H1 (cell line): ENCODE results near the gene LENG9. TPM values are rescaled to one million over a fixed set of nuclear protein-coding genes. Genes with fewer than 3 reads are reported as not detected.

Experiments used
- CEBPB ChIP-seq: IDR thresholded peaks from 2 replicates; pipeline ENCODE4 v1.6.1; 2012; ENCODE audit warnings: low read depth, low read length
- CHD1 ChIP-seq: IDR thresholded peaks from 2 replicates; pipeline ENCODE4 v1.6.1; 2012; ENCODE audit warnings: low read depth, low read length, improper control_type of control experiment
- CHD2 ChIP-seq: IDR thresholded peaks from 2 replicates; pipeline ENCODE4 v1.6.1; 2012; ENCODE audit warnings: low read length, improper control_type of control experiment
- CREB1 ChIP-seq: IDR thresholded peaks from 2 replicates; pipeline ENCODE4 v1.6.1; 2012; ENCODE audit warnings: inconsistent platforms
- E2F6 ChIP-seq: IDR thresholded peaks from 2 replicates; pipeline ENCODE4 v1.6.1; 2012; ENCODE audit warnings: inconsistent platforms
- EP300 ChIP-seq, 2 experiments: IDR thresholded peaks; 1 replicate in 1 of 2; 2 replicates in 1 of 2; pipeline ENCODE4 v1.6.1; 2011 to 2012; ENCODE audit warnings: low read depth in 2 of 2, low read length in 2 of 2, mild to moderate bottlenecking in 2 of 2, borderline replicate concordance in 1 of 2, inconsistent platforms in 1 of 2, moderate library complexity in 1 of 2
- NRF1 ChIP-seq: IDR thresholded peaks from 2 replicates; pipeline ENCODE4 v1.6.1; 2011; ENCODE audit warnings: mild to moderate bottlenecking, low read depth, low read length, improper control_type of control experiment
- POLR2AphosphoS5 ChIP-seq: IDR thresholded peaks from 2 replicates; pipeline ENCODE4 v1.6.1; 2011; ENCODE audit warnings: low read depth, low read length
- RFX5 ChIP-seq: IDR thresholded peaks from 2 replicates; pipeline ENCODE4 v1.6.1; 2011; ENCODE audit warnings: low read depth, low read length, improper control_type of control experiment, borderline replicate concordance
- RXRA ChIP-seq: IDR thresholded peaks from 2 replicates; pipeline ENCODE4 v1.6.1; 2011; ENCODE audit warnings: low read depth, mild to moderate bottlenecking, low read length, moderate library complexity; ENCODE audit not compliant: insufficient read depth
- SAP30 ChIP-seq: fragments of 300-600 bp; sonication (generic); IDR thresholded peaks from 2 replicates; pipeline ENCODE4 v1.7.1; 2012; ENCODE audit warnings: low read length, moderate library complexity, mild to moderate bottlenecking, inconsistent platforms; ENCODE audit not compliant: insufficient read depth, insufficient replicate concordance
- polyA plus RNA-seq, 7 experiments: library from polyadenylated mRNA; depleted of rRNA in 3 of 7; stranded (reverse) in 5 of 7; unstranded in 2 of 7; fragments of >200 nt in 5 of 7; fragments of 200-250 nt in 2 of 7; gene quantifications; 1 replicate in 5 of 7; 2 replicates in 1 of 7; 4 replicates in 1 of 7; pipeline versions ENCODE4 v1.2.1 to v1.2.3, GENCODE V29; 2011 to 2013; ENCODE audit warnings: missing spikeins in 2 of 7, mixed read lengths in 2 of 7
- total RNA-seq: library from RNA; stranded (reverse); fragmentation: NEBNext Ultra II Directional; extraction: Animal tissue kit (Norgen Biotek cat#: 25700); gene quantifications from 2 replicates; pipeline ENCODE4 v1.2.1, GENCODE V29; 2021
- TF ChIP-seq, protein P1 (sequence below): IDR thresholded peaks from 2 replicates; pipeline ENCODE4 v1.6.1; 2012; ENCODE audit warnings: low read length, inconsistent platforms
- TF ChIP-seq, protein P2 (sequence below), 3 experiments: IDR thresholded peaks; 1 replicate in 2 of 3; 2 replicates in 1 of 3; pipeline versions ENCODE4 v1.5.1 to v1.6.1; 2011; ENCODE audit warnings: low read length in 3 of 3, mild to moderate bottlenecking in 3 of 3, inconsistent platforms in 2 of 3, low read depth in 1 of 3, moderate library complexity in 1 of 3; ENCODE audit not compliant: insufficient read depth in 1 of 3; ENCODE audit errors: control extremely low read depth in 1 of 3

Gene LENG9
- total and polyA plus RNA-seq, 2 of the 8 experiments (the other 6 are each of a cell fraction or from before 2014, with no cell fraction given), result 1.6 to 3.9 TPM

GRCh38 chr19:54464630-54465425 lies 1.2 kb upstream of the LENG9 start (continued):
- TF ChIP-seq, protein P1, sequence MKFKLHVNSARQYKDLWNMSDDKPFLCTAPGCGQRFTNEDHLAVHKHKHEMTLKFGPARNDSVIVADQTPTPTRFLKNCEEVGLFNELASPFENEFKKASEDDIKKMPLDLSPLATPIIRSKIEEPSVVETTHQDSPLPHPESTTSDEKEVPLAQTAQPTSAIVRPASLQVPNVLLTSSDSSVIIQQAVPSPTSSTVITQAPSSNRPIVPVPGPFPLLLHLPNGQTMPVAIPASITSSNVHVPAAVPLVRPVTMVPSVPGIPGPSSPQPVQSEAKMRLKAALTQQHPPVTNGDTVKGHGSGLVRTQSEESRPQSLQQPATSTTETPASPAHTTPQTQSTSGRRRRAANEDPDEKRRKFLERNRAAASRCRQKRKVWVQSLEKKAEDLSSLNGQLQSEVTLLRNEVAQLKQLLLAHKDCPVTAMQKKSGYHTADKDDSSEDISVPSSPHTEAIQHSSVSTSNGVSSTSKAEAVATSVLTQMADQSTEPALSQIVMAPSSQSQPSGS, result no peak
- TF ChIP-seq RXRA (no peak), SAP30 (no peak), CEBPB (no peak), EP300 (IDR thresholded peaks at IDR 0.05; ENCODE audit: borderline replicate concordance in 1 of 2, low read depth in 2 of 2, low read length in 2 of 2) (peak in 1 of 2 experiments; percentile 26; a peak in 1 of 3 replicates), E2F6 (peak; percentile 81), CHD2 (0 out of 2 replicates have a peak, but pooled peaks have one; percentile 12), CHD1 (peak; percentile 38; the same call in 1 of the 2 replicates), NRF1 (no peak), POLR2AphosphoS5 (no peak; the same call in 1 of the 2 replicates), CREB1 (peak; percentile 95), RFX5 (0 out of 2 replicates have a peak, but pooled peaks have one; percentile 10)
- TF ChIP-seq, protein P2, sequence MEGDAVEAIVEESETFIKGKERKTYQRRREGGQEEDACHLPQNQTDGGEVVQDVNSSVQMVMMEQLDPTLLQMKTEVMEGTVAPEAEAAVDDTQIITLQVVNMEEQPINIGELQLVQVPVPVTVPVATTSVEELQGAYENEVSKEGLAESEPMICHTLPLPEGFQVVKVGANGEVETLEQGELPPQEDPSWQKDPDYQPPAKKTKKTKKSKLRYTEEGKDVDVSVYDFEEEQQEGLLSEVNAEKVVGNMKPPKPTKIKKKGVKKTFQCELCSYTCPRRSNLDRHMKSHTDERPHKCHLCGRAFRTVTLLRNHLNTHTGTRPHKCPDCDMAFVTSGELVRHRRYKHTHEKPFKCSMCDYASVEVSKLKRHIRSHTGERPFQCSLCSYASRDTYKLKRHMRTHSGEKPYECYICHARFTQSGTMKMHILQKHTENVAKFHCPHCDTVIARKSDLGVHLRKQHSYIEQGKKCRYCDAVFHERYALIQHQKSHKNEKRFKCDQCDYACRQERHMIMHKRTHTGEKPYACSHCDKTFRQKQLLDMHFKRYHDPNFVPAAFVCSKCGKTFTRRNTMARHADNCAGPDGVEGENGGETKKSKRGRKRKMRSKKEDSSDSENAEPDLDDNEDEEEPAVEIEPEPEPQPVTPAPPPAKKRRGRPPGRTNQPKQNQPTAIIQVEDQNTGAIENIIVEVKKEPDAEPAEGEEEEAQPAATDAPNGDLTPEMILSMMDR (IDR thresholded peaks at IDR 0.05; ENCODE audit: control extremely low read depth in 1 of 3, insufficient read depth in 1 of 3, low read depth in 1 of 3, low read length in 3 of 3), result no peak
